Hindlimb muscle (tissue), 1 donor: ENCODE data around the gene UNC45B. TPM values are rescaled to one million over a fixed set of nuclear protein-coding genes. Genes with fewer than 3 reads are reported as not detected.
"Not testable (repeated sequence)": the region's sequence is repeated elsewhere in the genome, so short reads cannot be mapped to it uniquely, and the experiment has no call there.

Source experiments
- DNase-seq: peaks from one replicate; pipeline ENCODE4 v3.0.0-alpha.2; 2013
- polyA plus RNA-seq: library from polyadenylated mRNA; unstranded; fragments of 120-200 nt; gene quantifications from one replicate; pipeline ENCODE4 v1.2.1, GENCODE V29; 2013; ENCODE audit not compliant: insufficient read length

UNC45B gene
- polyA plus RNA-seq, 1 donor = 250 TPM

GRCh38 chr17:35214631-35215273, 67.1 kb downstream of the UNC45B start:
- DNase-seq = no peak

GRCh38 chr17:35217107-35217506, 69.5 kb downstream of the UNC45B start:
- no peak for DNase-seq

- DNase-seq = no peak
Observed at GRCh38 chr17:35218915-35219314, 71.3 kb downstream of the UNC45B start.

- no peak for DNase-seq
Observed at GRCh38 chr17:35222452-35222851, 74.8 kb downstream of the UNC45B start.

- DNase-seq = no peak
Observed at GRCh38 chr17:35224436-35224835, 76.8 kb downstream of the UNC45B start.

GRCh38 chr17:35227546-35227945, 79.9 kb downstream of the UNC45B start:
- DNase-seq = no peak

DNA sequence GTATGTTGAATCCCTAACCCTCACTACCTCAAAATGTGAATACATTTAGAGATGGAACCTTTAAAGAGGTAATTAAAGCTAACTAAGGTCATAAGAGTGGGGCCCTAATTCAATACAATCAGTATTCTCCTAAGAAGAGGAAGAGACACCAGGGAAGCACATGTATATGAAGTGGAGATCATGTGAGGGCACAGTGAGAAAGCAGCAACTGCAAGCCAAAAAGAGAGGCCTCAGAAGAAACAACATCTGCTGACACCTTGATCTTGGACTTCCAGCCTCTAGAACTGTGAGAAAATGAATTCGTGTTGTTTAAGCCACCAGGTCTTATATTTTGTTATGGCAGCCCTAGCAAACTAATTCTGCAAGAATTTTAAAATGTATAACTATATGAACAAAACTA, 82.0 kb downstream of the UNC45B start:
- no peak for DNase-seq

- not testable (repeated sequence) for DNase-seq
Observed at GRCh38 chr17:35234315-35234714, 86.7 kb downstream of the UNC45B start.

DNA sequence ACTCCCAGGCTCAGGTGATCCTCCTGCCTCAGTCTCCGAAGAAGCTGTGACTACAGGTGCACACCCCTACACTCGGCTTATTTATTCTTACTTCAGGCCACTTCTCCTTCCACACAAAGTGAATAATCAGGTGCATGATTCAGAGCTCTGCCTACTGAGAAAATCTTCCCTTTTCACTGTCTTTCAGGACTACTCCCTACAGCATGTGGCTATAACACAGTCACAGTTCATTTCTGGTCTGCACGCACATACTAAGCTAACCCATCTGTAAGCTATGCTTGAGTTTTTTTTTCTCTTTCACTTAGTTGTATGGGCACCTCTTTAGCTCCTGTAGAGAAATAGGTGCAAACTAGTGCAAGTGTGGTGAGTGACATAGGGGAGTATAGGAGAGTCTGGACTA, 87.7 kb downstream of the UNC45B start:
- no peak for DNase-seq

- DNase-seq = no peak
Observed at GRCh38 chr17:35235917-35236316, 88.3 kb downstream of the UNC45B start.

DNA sequence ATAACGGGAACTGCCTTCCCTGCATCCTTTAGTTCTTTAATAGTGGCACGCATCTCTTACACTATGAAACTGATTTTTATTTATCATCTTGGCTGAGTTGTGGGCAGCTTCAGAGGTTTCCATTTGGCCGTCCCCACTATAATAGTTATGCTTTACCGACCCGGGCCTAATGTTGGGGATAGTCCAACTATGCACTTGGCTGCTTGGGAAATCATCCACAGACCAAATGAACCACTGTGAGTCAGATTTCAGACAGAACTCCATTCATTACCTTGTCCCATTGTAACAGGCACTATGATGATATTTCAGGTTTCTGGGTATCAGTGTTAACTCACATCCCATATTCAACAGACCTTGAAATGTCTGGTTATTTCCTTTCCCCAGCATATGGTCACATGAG, 89.2 kb downstream of the UNC45B start:
- DNase-seq = no peak

DNA sequence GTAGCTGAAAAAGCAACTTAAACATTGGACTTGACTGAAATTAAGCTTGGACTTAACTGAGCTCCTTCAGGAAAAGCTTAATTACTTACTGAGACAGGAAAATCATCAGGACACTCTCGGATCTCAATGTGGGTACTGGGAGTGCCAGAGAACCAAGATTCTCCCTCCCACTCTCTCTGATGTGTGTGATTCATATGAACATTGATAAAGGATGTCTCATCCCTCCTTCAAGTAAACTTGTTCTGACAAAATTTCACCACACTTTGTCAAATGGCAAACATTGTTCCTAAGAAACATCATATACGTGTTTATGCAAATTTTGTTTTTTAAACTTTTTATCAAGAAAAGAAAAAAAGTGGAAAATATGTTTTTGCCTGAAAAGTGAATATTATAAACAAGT, 91.2 kb downstream of the UNC45B start:
- DNase-seq = no peak

Other genes with a start within 250 kb of the UNC45B start
- 1.7 TPM for gene CCT6B, start 186.4 kb upstream of the UNC45B start, polyA plus RNA-seq
- 11.3 TPM for gene ZNF830, start 186.3 kb upstream of the UNC45B start, polyA plus RNA-seq
- gene LIG3, start 167.3 kb upstream of the UNC45B start, polyA plus RNA-seq = 22.6 TPM
- 9.9 TPM for gene RFFL, start 84.1 kb upstream of the UNC45B start, polyA plus RNA-seq
- 6.4 TPM for gene RAD51D, start 28.0 kb upstream of the UNC45B start, polyA plus RNA-seq
- gene FNDC8, start 26.2 kb upstream of the UNC45B start, polyA plus RNA-seq = not detected
- gene NLE1, start 5.5 kb upstream of the UNC45B start, polyA plus RNA-seq = 16.8 TPM
- 0.56 TPM for gene SLC35G3, start 46.6 kb downstream of the UNC45B start, polyA plus RNA-seq
- 5.4 TPM for gene SLFN5, start 95.3 kb downstream of the UNC45B start, polyA plus RNA-seq
- gene SLFN11, start 225.8 kb downstream of the UNC45B start, polyA plus RNA-seq = 18.8 TPM